Suprapubic skin (tissue), 4 donors: ENCODE results near the gene SYF2. TPM values are rescaled to one million over a fixed set of nuclear protein-coding genes. Genes with fewer than 3 reads are reported as not detected.

Source experiments
- DNase-seq, 2 donors: peaks; one replicate each; pipeline ENCODE4 v3.0.0-alpha.2; 2019; ENCODE audit warnings: low spot score in 2 of 2
- H3K27ac ChIP-seq: fragments of 200-600 bp; sonication (generic); one replicate; pipeline ENCODE4 v1.5.1; 2019
- H3K27me3 ChIP-seq: fragments of 200-600 bp; sonication (generic); one replicate; pipeline ENCODE4 v1.5.1; 2019
- H3K36me3 ChIP-seq: fragments of 200-600 bp; sonication (generic); one replicate; pipeline ENCODE4 v1.5.1; 2019
- H3K4me1 ChIP-seq: fragments of 200-600 bp; sonication (generic); one replicate; pipeline ENCODE4 v1.5.1; 2019
- H3K4me3 ChIP-seq: fragments of 200-600 bp; sonication (generic); one replicate; pipeline ENCODE4 v1.5.1; 2019; ENCODE audit warnings: mild to moderate bottlenecking
- H3K9me3 ChIP-seq: fragments of 200-600 bp; sonication (generic); one replicate; pipeline ENCODE4 v1.5.1; 2019
- EP300 ChIP-seq: sonication (generic); formaldehyde crosslinking; IDR thresholded peaks from one replicate; pipeline ENCODE4 v1.6.1; 2017; ENCODE audit warnings: antibody characterized with exemption
- POLR2A ChIP-seq, 2 donors: fragments of 450-650 bp; IDR thresholded peaks; one replicate each; pipeline ENCODE4 v1.6.1; 2017; ENCODE audit warnings: antibody characterized with exemption in 2 of 2, mild to moderate bottlenecking in 2 of 2, moderate library complexity in 2 of 2
- POLR2AphosphoS5 ChIP-seq, 3 donors: sonication (generic); formaldehyde crosslinking; IDR thresholded peaks; one replicate each; pipeline ENCODE4 v1.6.1; 2017; ENCODE audit warnings: antibody characterized with exemption in 3 of 3
- WGBS: methylation state at CpG from one replicate; pipeline ENCODE4 v1.1.5; 2018; 5-methylcytosine and 5-hydroxymethylcytosine counted together
- total RNA-seq, 4 donors: library from RNA; depleted of rRNA; stranded (reverse); fragments of >200 nt; gene quantifications; one replicate each; pipeline ENCODE4 v1.1.0, GENCODE V29; 2016
- TF ChIP-seq, protein P1 (sequence below), 2 donors: fragments of 200-600 bp in 1 of 2; fragments of 450-650 bp in 1 of 2; sonication (generic) in 1 of 2; IDR thresholded peaks; one replicate each; pipeline ENCODE4 v1.5.1; 2016 to 2019; ENCODE audit warnings: antibody characterized with exemption in 2 of 2, mild to moderate bottlenecking in 1 of 2, moderate library complexity in 1 of 2

Gene SYF2
- total RNA-seq, 4 donors from 2014 or later = 37.2 to 57.9 (median 46.2) TPM

DNA sequence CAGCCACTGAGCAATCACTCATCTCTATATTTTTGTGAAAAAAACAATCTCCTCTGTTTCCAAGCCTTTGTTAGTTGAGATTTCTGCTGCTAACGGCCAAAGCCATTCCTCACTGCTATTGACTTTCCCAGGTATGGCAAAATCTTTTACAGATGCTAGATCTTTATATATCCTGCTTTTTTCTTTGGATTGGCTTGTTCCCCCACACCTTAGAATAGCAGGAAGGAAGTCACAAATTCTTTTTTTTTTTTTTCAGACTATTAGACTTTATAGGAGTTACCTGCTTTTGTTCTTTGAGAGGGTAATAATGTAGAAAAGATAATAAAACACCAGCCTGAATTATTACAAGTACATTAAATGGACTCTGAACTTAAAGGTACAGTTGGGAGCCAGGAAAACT, 24.2 kb downstream of the SYF2 start:
- Histone ChIP-seq H3K27ac (no peak overlapping the region), H3K4me3 (no peak overlapping the region), H3K36me3 (no peaks in the 10 kb centered on the region), H3K27me3 (peaks cover 3% of the 10 kb centered on the region), H3K9me3 (no peaks in the 10 kb centered on the region), H3K4me1 (no peaks in the 10 kb centered on the region)
- no peak for TF ChIP-seq POLR2AphosphoS5 (IDR thresholded peaks at IDR 0.05)
- TF ChIP-seq EP300 = no peak
- TF ChIP-seq, protein P1, sequence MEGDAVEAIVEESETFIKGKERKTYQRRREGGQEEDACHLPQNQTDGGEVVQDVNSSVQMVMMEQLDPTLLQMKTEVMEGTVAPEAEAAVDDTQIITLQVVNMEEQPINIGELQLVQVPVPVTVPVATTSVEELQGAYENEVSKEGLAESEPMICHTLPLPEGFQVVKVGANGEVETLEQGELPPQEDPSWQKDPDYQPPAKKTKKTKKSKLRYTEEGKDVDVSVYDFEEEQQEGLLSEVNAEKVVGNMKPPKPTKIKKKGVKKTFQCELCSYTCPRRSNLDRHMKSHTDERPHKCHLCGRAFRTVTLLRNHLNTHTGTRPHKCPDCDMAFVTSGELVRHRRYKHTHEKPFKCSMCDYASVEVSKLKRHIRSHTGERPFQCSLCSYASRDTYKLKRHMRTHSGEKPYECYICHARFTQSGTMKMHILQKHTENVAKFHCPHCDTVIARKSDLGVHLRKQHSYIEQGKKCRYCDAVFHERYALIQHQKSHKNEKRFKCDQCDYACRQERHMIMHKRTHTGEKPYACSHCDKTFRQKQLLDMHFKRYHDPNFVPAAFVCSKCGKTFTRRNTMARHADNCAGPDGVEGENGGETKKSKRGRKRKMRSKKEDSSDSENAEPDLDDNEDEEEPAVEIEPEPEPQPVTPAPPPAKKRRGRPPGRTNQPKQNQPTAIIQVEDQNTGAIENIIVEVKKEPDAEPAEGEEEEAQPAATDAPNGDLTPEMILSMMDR (IDR thresholded peaks at IDR 0.05) = no peak
- no peak for TF ChIP-seq POLR2A (IDR thresholded peaks at IDR 0.05)
- WGBS = 72% methylated on average over 1 of the region's 1 CpG
- no peak for DNase-seq

DNA sequence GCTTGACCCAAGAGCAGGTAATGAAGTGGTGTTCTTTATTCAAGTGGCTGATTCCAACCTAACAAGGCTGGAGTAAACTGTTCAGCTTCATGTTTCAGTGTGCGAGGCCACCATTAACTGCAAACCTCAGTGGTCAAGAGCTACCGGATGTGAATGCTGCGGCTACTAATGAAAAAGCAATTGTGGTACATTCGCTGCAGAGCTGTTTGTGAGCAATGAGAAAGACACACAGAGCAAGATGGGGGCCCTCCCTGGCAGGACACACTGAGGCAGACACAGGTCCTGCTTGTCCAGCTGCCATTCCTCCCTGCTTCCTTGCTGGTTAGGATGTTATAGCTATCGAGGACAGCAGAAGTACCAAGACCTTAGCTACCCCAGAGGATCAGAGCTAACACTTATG, 26.1 kb downstream of the SYF2 start:
- TF ChIP-seq POLR2AphosphoS5 (IDR thresholded peaks at IDR 0.05) (no peak), EP300 (no peak), POLR2A (IDR thresholded peaks at IDR 0.05) (no peak)
- TF ChIP-seq, protein P1 (IDR thresholded peaks at IDR 0.05) = no peak
- peak in 1 of 2 donors; percentile 33 for DNase-seq
- 87% methylated on average over 5 of the region's 5 CpGs for WGBS
- no peak overlapping the region for H3K4me3 ChIP-seq
- H3K27ac ChIP-seq = no peak overlapping the region
- H3K9me3 ChIP-seq = no peaks in the 10 kb centered on the region
- no peaks in the 10 kb centered on the region for H3K27me3 ChIP-seq
- H3K4me1 ChIP-seq = no peaks in the 10 kb centered on the region
- no peaks in the 10 kb centered on the region for H3K36me3 ChIP-seq

DNA sequence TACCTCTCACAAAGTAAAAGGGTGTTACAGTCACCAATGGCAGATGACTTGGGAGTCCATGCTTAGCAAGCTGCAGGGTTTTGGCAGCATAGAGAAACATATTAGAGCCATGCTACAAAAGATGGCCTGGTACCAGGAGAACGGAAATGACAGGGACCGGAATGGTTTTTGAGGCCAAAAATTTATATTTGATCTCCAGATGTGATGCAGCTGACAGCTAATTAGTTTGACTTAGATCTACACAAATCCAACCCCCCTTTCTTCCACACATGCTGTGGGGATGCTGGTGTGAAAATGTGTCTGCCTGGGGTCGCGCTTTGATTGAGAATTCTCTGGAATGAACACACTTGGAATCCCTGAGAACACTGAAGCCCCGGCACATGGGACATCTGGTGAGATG, 26.5 kb downstream of the SYF2 start:
- Histone ChIP-seq H3K27me3 (no peaks in the 10 kb centered on the region), H3K4me1 (no peaks in the 10 kb centered on the region), H3K27ac (no peak overlapping the region), H3K36me3 (no peaks in the 10 kb centered on the region), H3K9me3 (no peaks in the 10 kb centered on the region), H3K4me3 (no peak overlapping the region)
- DNase-seq = no peak
- TF ChIP-seq POLR2AphosphoS5 (IDR thresholded peaks at IDR 0.05) (no peak), EP300 (no peak), POLR2A (IDR thresholded peaks at IDR 0.05) (no peak)
- TF ChIP-seq, protein P1 (IDR thresholded peaks at IDR 0.05) = no peak
- 70% methylated on average over 5 of the region's 5 CpGs for WGBS

DNA sequence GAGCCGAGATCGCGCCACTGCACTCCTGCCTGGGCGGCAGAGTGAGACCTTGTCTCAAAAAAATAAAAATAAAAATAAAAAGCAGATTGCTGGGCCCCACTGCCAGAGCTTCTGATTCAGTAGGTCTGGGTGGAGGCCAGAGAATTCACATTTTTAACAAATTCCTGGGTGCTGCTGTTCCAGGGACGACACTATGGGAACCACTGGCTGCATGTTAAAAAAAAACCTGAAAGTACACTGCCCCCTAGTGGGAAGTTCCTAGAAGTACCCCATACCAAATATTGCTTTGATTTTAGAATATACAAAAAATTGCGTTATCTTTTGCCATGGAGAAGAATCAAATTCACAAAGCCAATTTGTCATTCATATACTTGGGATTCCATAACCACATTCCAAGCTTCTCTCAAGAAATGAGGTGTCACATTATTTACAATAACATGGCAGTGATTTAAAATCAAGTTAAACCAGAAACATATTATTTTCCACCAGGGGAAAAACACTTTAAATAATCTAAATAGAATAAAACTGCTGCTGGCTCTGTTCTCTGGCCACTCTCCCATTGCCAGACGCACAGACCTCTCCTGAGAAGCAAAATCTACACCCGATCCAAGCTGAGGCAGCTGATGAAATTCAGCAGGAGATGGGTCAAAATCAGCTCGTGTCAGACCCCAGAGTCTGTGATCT, 27.4 kb downstream of the SYF2 start:
- no peak for DNase-seq
- Histone ChIP-seq H3K4me1 (peaks cover 2% of the 10 kb centered on the region), H3K27me3 (no peaks in the 10 kb centered on the region), H3K9me3 (no peaks in the 10 kb centered on the region), H3K36me3 (no peaks in the 10 kb centered on the region), H3K27ac (no peak overlapping the region), H3K4me3 (no peak overlapping the region)
- TF ChIP-seq POLR2AphosphoS5 (IDR thresholded peaks at IDR 0.05) = no peak
- TF ChIP-seq, protein P1 (IDR thresholded peaks at IDR 0.05) = peak; percentile 66 to 84
- no peak for TF ChIP-seq EP300
- no peak for TF ChIP-seq POLR2A (IDR thresholded peaks at IDR 0.05)
- 44% methylated on average over 9 of the region's 9 CpGs for WGBS

DNA sequence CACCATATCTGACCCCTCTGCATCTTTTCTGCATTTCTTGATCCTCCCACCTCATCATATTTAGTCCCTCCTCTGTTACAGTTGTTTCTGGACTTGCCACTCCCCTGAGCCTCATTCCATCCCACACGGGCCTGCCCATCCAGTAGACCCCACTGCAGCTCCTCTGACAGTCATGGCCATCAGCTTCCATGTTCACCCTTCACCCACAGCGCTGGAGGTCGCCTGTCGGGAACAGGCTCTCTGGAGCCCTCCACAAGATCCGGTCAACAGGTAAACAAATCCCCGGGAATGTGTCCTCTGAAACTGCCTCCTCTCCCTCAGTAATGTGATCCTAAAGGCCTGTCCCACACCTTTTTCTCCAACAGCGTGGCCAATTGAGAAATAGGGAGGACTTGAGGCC, 31.3 kb downstream of the SYF2 start:
- H3K4me1 ChIP-seq = peaks cover 26% of the 10 kb centered on the region
- no peak overlapping the region for H3K4me3 ChIP-seq
- TF ChIP-seq POLR2AphosphoS5 (IDR thresholded peaks at IDR 0.05) = no peak
- TF ChIP-seq POLR2A (IDR thresholded peaks at IDR 0.05) = no peak
- no peak for TF ChIP-seq EP300
- TF ChIP-seq, protein P1 (IDR thresholded peaks at IDR 0.05) = no peak
- WGBS = 96% methylated on average over 7 of the region's 7 CpGs
- H3K27me3 ChIP-seq = no peaks in the 10 kb centered on the region
- no peak for DNase-seq
- H3K36me3 ChIP-seq = no peaks in the 10 kb centered on the region
- H3K27ac ChIP-seq = no peak overlapping the region
- H3K9me3 ChIP-seq = no peaks in the 10 kb centered on the region
